ENCODE results near the gene TCF25.

GRCh38 chr16:89907055-89907814 lies 33.8 kb downstream of the TCF25 start:
- TF ChIP-seq POLR2A (IDR thresholded peaks at IDR 0.05) = no peak
- TF ChIP-seq CTCF (IDR thresholded peaks at IDR 0.05) = no peak

Measured in adrenal gland (tissue), 5 donors.